Hypothalamus (tissue), 51 donors: ENCODE data around the gene CES2.

Experiments
- DNase-seq, 51 donors: peaks; one replicate each; lab custom pipeline; 2025; lab: John Stamatoyannopoulos, UW

CES2 gene

GRCh38 chr16:66901626-66902025 is 33.7 kb upstream of the CES2 start:
- no peak for DNase-seq

GRCh38 chr16:66902648-66903543 is 32.4 kb upstream of the CES2 start:
- DNase-seq: no peak

GRCh38 chr16:66903544-66904427 is 31.5 kb upstream of the CES2 start:
- DNase-seq: no peak

GRCh38 chr16:66904428-66904845 is 30.9 kb upstream of the CES2 start:
- DNase-seq: peak in 1 of 51 donors; percentile 78

- DNase-seq: peak in 1 of 51 donors; percentile 78
These were observed 30.3 kb upstream of the CES2 start for GRCh38 chr16:66904846-66905632.

- DNase-seq: no peak
These were observed 29.4 kb upstream of the CES2 start for GRCh38 chr16:66905633-66906539.

GRCh38 chr16:66906916-66907836 is 28.1 kb upstream of the CES2 start:
- DNase-seq: no peak

- DNase-seq: no peak
These were observed 27.2 kb upstream of the CES2 start for GRCh38 chr16:66908116-66908515.

GRCh38 chr16:66908762-66909559 is 26.4 kb upstream of the CES2 start:
- no peak for DNase-seq

GRCh38 chr16:66910175-66910940 is 25.0 kb upstream of the CES2 start:
- no peak for DNase-seq

GRCh38 chr16:66911112-66911511 is 24.2 kb upstream of the CES2 start:
- DNase-seq: no peak

GRCh38 chr16:66911801-66912200 is 23.5 kb upstream of the CES2 start:
- no peak for DNase-seq

- DNase-seq: no peak
These were observed 22.2 kb upstream of the CES2 start for GRCh38 chr16:66913081-66913480.

- DNase-seq: no peak
These were observed 21.6 kb upstream of the CES2 start for GRCh38 chr16:66913711-66914110.

- no peak for DNase-seq
These were observed 20.8 kb upstream of the CES2 start for GRCh38 chr16:66914541-66914940.

GRCh38 chr16:66915041-66915440 is 20.3 kb upstream of the CES2 start:
- no peak for DNase-seq

GRCh38 chr16:66916518-66916917 is 18.8 kb upstream of the CES2 start:
- DNase-seq: no peak
